WTC11 (cell line): ENCODE data around the gene TCN2. TPM values are rescaled to one million over a fixed set of nuclear protein-coding genes. Genes with fewer than 3 reads are reported as not detected.

Experiments used
- ATAC-seq: fragments of 200-7000 bp; cut with Tn5 transposase; 2 replicates; pipeline ENCODE4 v1.10.0; 2021; ENCODE audit warnings: mild to moderate bottlenecking, moderate library complexity
- CTCF ChIA-PET: fragments of 300-600 bp; sonication (Branson Sonifier 250); formaldehyde crosslinking; loops from one replicate; lab custom pipeline; 2021; ENCODE audit warnings: antibody characterized with exemption; lab: Charles Lee
- POLR2A ChIA-PET: fragments of 350-600 bp; sonication (Branson Sonifier 250); formaldehyde crosslinking; loops from one replicate; lab custom pipeline; 2021; ENCODE audit warnings: antibody characterized with exemption; lab: Charles Lee
- DNase-seq: peaks from one replicate; pipeline ENCODE4 v3.0.0; 2021; ENCODE audit warnings: low spot score
- H3K27ac Mint-ChIP-seq: 2 replicates; pipeline ENCODE4 v1.8.0; 2021; ENCODE audit warnings: mixed read lengths
- H3K27me3 Mint-ChIP-seq: 2 replicates; pipeline ENCODE4 v1.8.0; 2021; ENCODE audit warnings: low read depth, mild to moderate bottlenecking, moderate library complexity, mixed read lengths
- H3K36me3 Mint-ChIP-seq: 2 replicates; pipeline ENCODE4 v1.8.0; 2021; ENCODE audit warnings: mixed read lengths
- H3K4me1 Mint-ChIP-seq: 2 replicates; pipeline ENCODE4 v1.8.0; 2022; ENCODE audit warnings: mixed read lengths
- H3K4me3 Mint-ChIP-seq: 2 replicates; pipeline ENCODE4 v1.8.0; 2021; ENCODE audit warnings: mild to moderate bottlenecking, moderate library complexity, mixed read lengths
- H3K9me3 Mint-ChIP-seq: 2 replicates; pipeline ENCODE4 v1.8.0; 2021; ENCODE audit warnings: mixed read lengths
- ATF1 ChIP-seq: sonication (generic); formaldehyde crosslinking; IDR thresholded peaks from 2 replicates; pipeline ENCODE4 v1.8.1; 2023; ENCODE audit warnings: mild to moderate bottlenecking, moderate library complexity, missing genetic modification reagents
- KAT7 ChIP-seq: sonication (generic); formaldehyde crosslinking; IDR thresholded peaks from 2 replicates; pipeline ENCODE4 v1.8.1; 2023; ENCODE audit warnings: missing genetic modification reagents, mild to moderate bottlenecking, borderline replicate concordance
- NFYB ChIP-seq: sonication (generic); formaldehyde crosslinking; conservative IDR thresholded peaks from 2 replicates; pipeline ENCODE4 v1.8.0; 2022; ENCODE audit warnings: low read depth, missing genetic modification reagents
- NR3C1 ChIP-seq: sonication (generic); formaldehyde crosslinking; conservative IDR thresholded peaks from 2 replicates; pipeline ENCODE4 v1.8.1; 2023; ENCODE audit warnings: low read depth, mild to moderate bottlenecking, missing genetic modification reagents
- USF1 ChIP-seq: sonication (generic); formaldehyde crosslinking; IDR thresholded peaks from 2 replicates; pipeline ENCODE4 v1.8.0; 2022; ENCODE audit warnings: mild to moderate bottlenecking, missing genetic modification reagents
- USF2 ChIP-seq: sonication (generic); formaldehyde crosslinking; IDR thresholded peaks from 2 replicates; pipeline ENCODE4 v1.8.1; 2023; ENCODE audit warnings: mild to moderate bottlenecking, missing genetic modification reagents, moderate library complexity
- ZNF121 ChIP-seq: sonication (generic); formaldehyde crosslinking; IDR thresholded peaks from 2 replicates; pipeline ENCODE4 v1.8.0; 2023; ENCODE audit warnings: missing genetic modification reagents
- ZNF219 ChIP-seq: sonication (generic); formaldehyde crosslinking; IDR thresholded peaks from 2 replicates; pipeline ENCODE4 v1.8.0; 2023; ENCODE audit warnings: missing genetic modification reagents, mild to moderate bottlenecking, borderline replicate concordance
- ZNF281 ChIP-seq: sonication (generic); formaldehyde crosslinking; IDR thresholded peaks from 2 replicates; pipeline ENCODE4 v1.8.0; 2023; ENCODE audit warnings: mild to moderate bottlenecking, missing genetic modification reagents
- ZNF512 ChIP-seq: sonication (generic); formaldehyde crosslinking; IDR thresholded peaks from 2 replicates; pipeline ENCODE4 v1.8.1; 2022; ENCODE audit warnings: missing genetic modification reagents, borderline replicate concordance
- total RNA-seq: library from RNA; stranded (reverse); gene quantifications from 3 replicates; pipeline ENCODE4 v1.2.3, GENCODE V29; 2021
- TF ChIP-seq, protein P1 (sequence below): fragments of 200-600 bp; IDR thresholded peaks from 2 replicates; pipeline ENCODE4 v1.8.0; 2022; ENCODE audit warnings: antibody characterized with exemption

TCN2 gene
- total RNA-seq, 1 experiment from 2014 or later: 39.0 TPM

DNA sequence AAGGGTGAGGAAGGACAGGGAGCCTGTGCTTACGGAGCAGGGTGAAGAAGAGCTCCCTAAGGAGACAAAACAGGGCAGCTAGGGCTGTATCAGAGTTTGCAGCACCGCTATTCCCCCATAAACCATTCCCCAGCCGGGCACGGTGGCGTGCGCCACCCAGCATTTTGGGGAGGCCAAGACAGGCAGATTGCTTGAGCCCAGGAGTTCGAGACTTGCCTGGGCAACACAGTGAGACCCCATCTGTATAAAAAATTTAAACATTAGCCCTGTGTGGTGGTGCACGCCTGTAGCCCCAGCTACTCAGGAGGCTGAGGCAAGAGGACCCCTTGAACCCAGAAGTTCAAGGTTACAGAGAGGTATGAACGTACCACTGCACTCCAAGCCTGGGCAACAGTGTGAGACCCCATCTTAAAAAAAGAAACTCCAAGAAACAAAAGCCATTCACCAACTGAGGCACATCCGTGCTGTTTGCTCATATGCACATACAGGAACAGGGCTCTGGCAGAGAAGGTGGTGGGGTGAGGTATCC is 37.2 kb upstream of the TCN2 start:
- no peak for ATAC-seq
- no peaks in the 10 kb centered on the region for H3K9me3 Mint-ChIP-seq
- TF ChIP-seq, protein P1, sequence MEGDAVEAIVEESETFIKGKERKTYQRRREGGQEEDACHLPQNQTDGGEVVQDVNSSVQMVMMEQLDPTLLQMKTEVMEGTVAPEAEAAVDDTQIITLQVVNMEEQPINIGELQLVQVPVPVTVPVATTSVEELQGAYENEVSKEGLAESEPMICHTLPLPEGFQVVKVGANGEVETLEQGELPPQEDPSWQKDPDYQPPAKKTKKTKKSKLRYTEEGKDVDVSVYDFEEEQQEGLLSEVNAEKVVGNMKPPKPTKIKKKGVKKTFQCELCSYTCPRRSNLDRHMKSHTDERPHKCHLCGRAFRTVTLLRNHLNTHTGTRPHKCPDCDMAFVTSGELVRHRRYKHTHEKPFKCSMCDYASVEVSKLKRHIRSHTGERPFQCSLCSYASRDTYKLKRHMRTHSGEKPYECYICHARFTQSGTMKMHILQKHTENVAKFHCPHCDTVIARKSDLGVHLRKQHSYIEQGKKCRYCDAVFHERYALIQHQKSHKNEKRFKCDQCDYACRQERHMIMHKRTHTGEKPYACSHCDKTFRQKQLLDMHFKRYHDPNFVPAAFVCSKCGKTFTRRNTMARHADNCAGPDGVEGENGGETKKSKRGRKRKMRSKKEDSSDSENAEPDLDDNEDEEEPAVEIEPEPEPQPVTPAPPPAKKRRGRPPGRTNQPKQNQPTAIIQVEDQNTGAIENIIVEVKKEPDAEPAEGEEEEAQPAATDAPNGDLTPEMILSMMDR: no peak
- peak; percentile 53; the same call in 1 of the 2 replicates for TF ChIP-seq ZNF121 (CRISPR knock-in tag)
- H3K4me1 Mint-ChIP-seq: peaks cover 25% of the 10 kb centered on the region
- H3K4me3 Mint-ChIP-seq: no peak overlapping the region
- H3K36me3 Mint-ChIP-seq: no peaks in the 10 kb centered on the region
- DNase-seq: no peak
- no peak overlapping the region for H3K27ac Mint-ChIP-seq
- H3K27me3 Mint-ChIP-seq: no peaks in the 10 kb centered on the region; the same call in 1 of the 2 replicates
- CTCF ChIA-PET: interaction anchor here (2.9 kb wide), 1 partner anchor 15 kb away, joined by 9 read pairs; no protein-coding TSS in a partner anchor
- POLR2A ChIA-PET: no interaction called here

GRCh38 chr22:30572210-30572609 is 34.8 kb upstream of the TCN2 start:
- DNase-seq: no peak
- no peak for ATAC-seq
- TF ChIP-seq KAT7: no peak
- H3K4me3 Mint-ChIP-seq: no peak overlapping the region
- no peaks in the 10 kb centered on the region for H3K9me3 Mint-ChIP-seq
- ChIA-PET CTCF (interaction anchor here (0.5 to 1.8 kb wide), 5 partner anchors 10 to 532 kb away, joined by 3 to 7 read pairs (median 4); no protein-coding TSS in a partner anchor), POLR2A (no interaction called here)
- H3K36me3 Mint-ChIP-seq: peaks cover 11% of the 10 kb centered on the region
- H3K27me3 Mint-ChIP-seq: no peaks in the 10 kb centered on the region
- no peak overlapping the region for H3K27ac Mint-ChIP-seq
- H3K4me1 Mint-ChIP-seq: peaks cover 21% of the 10 kb centered on the region

DNA sequence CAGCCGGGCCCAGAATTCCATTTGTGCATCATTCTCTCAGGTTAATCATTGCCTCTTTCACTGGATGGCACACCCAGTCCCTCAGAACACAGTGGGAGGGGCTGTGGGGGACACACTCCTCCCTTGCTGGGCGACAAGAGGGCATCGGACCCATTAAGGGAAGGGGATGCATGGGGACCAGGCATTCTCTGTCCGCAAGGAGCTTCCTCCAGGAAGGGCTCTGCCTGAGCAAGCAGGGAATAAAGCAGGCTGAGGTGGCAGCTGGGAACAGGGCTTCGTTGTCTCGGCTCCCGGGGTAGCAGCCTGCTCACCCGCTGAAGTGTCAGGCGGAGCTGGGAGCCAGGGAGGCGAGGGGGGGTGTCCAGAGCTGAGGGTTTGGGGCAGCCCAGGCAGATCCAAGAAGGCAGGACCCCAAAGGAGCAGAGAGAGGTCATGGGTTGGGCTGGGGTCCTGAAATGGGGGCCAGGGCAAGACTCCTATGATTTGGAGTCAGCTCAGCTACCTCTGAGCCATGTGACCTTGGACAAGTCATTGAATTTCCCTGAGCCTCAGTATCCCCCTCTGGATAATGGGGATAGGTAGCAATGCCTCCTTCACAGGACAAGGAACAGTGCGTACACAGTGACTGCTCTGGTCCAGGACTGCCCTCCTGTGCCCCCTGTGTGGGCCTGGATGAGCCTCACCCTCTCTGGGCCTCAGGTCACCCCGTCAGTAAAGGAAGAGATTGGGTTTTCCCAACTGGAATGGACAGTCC is 34.0 kb upstream of the TCN2 start:
- ChIA-PET POLR2A (interaction anchor here (0.5 kb wide), 1 partner anchor 625 kb away, joined by 9 read pairs; no protein-coding TSS in a partner anchor), CTCF (interaction anchor here (0.9 to 1.6 kb wide), 3 partner anchors 9 to 128 kb away, joined by 3 to 5 read pairs (median 5); no protein-coding TSS in a partner anchor)
- Mint-ChIP-seq H3K36me3 (peaks cover 16% of the 10 kb centered on the region), H3K27me3 (no peaks in the 10 kb centered on the region), H3K9me3 (no peaks in the 10 kb centered on the region), H3K4me1 (peaks cover 18% of the 10 kb centered on the region), H3K27ac (no peak overlapping the region), H3K4me3 (no peak overlapping the region)
- DNase-seq (no peak), ATAC-seq (no peak)
- TF ChIP-seq NR3C1 (CRISPR knock-in tag) (no peak), ZNF219 (CRISPR knock-in tag) (no peak), ZNF281 (no peak), ATF1 (CRISPR knock-in tag) (no peak), USF1 (CRISPR knock-in tag) (no peak), NFYB (no peak), ZNF512 (CRISPR knock-in tag) (no peak), USF2 (no peak)
- TF ChIP-seq, protein P1: no peak
